Spinal cord (tissue), 10 donors: Measurements from ENCODE around the gene LZTFL1. TPM values are rescaled to one million over a fixed set of nuclear protein-coding genes. Genes with fewer than 3 reads are reported as not detected.

Experiments
- DNase-seq, 6 donors: peaks; one replicate each; pipeline versions ENCODE4 v3.0.0 to v3.0.0-alpha.2; 2013 to 2015; ENCODE audit warnings: low spot score in 6 of 6, low read depth in 4 of 6
- H3K27ac ChIP-seq: one replicate; pipeline ENCODE4 v1.5.1; 2013; ENCODE audit warnings: low read depth, low read length, control low read depth
- H3K27me3 ChIP-seq: one replicate; pipeline ENCODE4 v1.6.1; 2013; ENCODE audit warnings: low read length; ENCODE audit not compliant: control insufficient read depth, insufficient read depth
- H3K36me3 ChIP-seq: one replicate; pipeline ENCODE4 v1.6.1; 2013; ENCODE audit warnings: low read length; ENCODE audit not compliant: control insufficient read depth, insufficient read depth
- H3K4me1 ChIP-seq: one replicate; pipeline ENCODE4 v1.6.1; 2013; ENCODE audit warnings: low read length; ENCODE audit not compliant: control insufficient read depth, insufficient read depth
- H3K4me3 ChIP-seq: one replicate; pipeline ENCODE4 v1.5.1; 2013; ENCODE audit warnings: low read depth, low read length, control low read depth
- H3K9me3 ChIP-seq: one replicate; pipeline ENCODE4 v1.6.1; 2013; ENCODE audit warnings: low read length; ENCODE audit not compliant: control insufficient read depth, insufficient read depth
- WGBS: methylation state at CpG from one replicate; pipeline ENCODE4 v1.1.5; 2013; ENCODE audit warnings: missing lambda C conversion rate; ENCODE audit not compliant: insufficient coverage; 5-methylcytosine and 5-hydroxymethylcytosine counted together
- polyA plus RNA-seq, 2 donors: library from polyadenylated mRNA; unstranded; fragments of 120-200 nt; gene quantifications; one replicate each; pipeline ENCODE4 v1.2.1, GENCODE V29; 2013; ENCODE audit not compliant: insufficient read length in 2 of 2
- total RNA-seq, 2 donors: library from RNA; depleted of rRNA in 1 of 2; stranded (reverse); fragments of 120-200 nt in 1 of 2; fragments of >200 nt in 1 of 2; gene quantifications; one replicate each; pipeline versions ENCODE4 v1.2.3 to v1.2.4, GENCODE V29; 2013 to 2014
- donor health status: healthy.

Gene LZTFL1
- total and polyA plus RNA-seq, 4 donors: 25.9 to 46.5 (median 31.4) TPM

DNA sequence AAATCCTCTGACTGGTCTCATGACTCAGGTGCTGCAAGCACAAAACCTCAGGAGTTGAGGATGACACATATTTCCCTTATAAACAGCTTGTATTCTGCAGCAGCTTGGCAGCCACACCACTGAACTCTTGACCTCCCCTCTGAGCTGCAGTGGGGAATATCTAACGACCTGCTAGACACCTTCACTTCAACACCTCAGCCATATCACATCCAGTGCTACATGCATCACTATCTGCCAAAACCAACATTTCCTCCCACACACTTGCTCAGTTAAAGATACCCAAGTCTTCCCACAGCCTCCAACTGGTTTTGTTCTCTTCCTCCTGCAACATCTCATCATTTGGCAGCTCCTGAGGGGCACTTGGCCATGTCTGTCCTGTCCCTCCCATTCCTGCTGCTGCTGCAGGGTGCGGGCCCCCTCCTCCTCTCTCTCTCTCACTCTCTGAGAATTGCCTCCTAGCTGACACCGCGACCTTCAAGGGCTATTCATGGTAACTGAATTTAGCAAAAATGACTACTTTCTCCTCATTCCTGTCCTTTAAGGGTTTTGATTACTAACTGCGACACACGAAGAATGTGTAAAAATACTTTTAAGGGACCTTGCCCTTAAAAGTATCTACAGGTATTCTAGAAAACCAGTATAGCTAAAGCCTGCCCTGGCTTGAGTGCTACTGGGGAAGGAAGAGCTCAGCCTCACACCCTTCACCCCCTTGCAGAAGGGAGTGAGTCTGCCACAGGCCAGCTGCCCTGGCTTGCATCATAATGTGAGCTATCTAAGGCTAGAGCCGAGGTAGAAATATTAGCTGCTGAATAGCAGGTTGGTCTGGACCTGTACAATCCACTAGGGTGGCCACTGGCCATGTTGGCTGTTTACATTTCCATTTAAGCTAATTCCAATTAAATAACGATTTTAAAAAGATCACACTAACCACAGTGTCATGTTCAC, 39.4 kb upstream of the LZTFL1 start:
- Histone ChIP-seq H3K27ac (no peak overlapping the region), H3K9me3 (no peaks in the 10 kb centered on the region), H3K36me3 (no peaks in the 10 kb centered on the region), H3K27me3 (no peaks in the 10 kb centered on the region), H3K4me1 (no peaks in the 10 kb centered on the region), H3K4me3 (no peak overlapping the region)
- no peak for DNase-seq
- WGBS: 51% methylated on average over 3 of the region's 8 CpGs

- H3K9me3 ChIP-seq: no peaks in the 10 kb centered on the region
- no peaks in the 10 kb centered on the region for H3K36me3 ChIP-seq
- no peaks in the 10 kb centered on the region for H3K27me3 ChIP-seq
- WGBS: 93% methylated on average over 2 of the region's 3 CpGs
- DNase-seq: no peak
- H3K27ac ChIP-seq: no peak overlapping the region
- no peak overlapping the region for H3K4me3 ChIP-seq
- H3K4me1 ChIP-seq: no peaks in the 10 kb centered on the region
Observed at GRCh38 chr3:45880725-45881077, 38.8 kb upstream of the LZTFL1 start.

DNA sequence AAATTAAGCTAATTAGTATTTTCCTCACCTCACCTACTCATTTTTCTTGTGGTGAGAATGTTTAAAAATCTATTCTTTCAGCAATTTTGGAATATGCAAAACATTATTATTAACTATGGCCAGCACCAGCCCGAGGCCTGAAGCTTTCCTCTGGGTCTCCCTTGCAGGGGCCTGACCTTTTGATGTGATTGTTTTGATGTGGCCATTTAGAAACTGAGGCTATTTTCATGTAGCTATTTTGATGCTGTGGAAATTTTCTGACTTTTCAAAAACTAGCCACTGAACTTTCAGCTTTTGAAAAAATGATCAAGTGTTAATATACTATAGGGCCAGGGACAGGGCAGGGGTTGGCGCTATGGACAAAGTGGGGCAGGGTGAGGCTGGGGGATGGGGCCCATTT, 36.2 kb upstream of the LZTFL1 start:
- no peak for DNase-seq
- Histone ChIP-seq H3K27me3 (no peaks in the 10 kb centered on the region), H3K9me3 (no peaks in the 10 kb centered on the region), H3K4me1 (no peaks in the 10 kb centered on the region), H3K36me3 (no peaks in the 10 kb centered on the region), H3K27ac (no peak overlapping the region), H3K4me3 (no peak overlapping the region)
- WGBS: no CpG with 5 or more reads among the region's 2 CpGs

GRCh38 chr3:45874677-45875346, 32.9 kb upstream of the LZTFL1 start:
- no CpG with 5 or more reads among the region's 5 CpGs for WGBS
- DNase-seq: no peak
- no peaks in the 10 kb centered on the region for H3K9me3 ChIP-seq
- H3K4me1 ChIP-seq: no peaks in the 10 kb centered on the region
- no peaks in the 10 kb centered on the region for H3K27me3 ChIP-seq
- H3K36me3 ChIP-seq: no peaks in the 10 kb centered on the region
- no peak overlapping the region for H3K4me3 ChIP-seq
- no peak overlapping the region for H3K27ac ChIP-seq

DNA sequence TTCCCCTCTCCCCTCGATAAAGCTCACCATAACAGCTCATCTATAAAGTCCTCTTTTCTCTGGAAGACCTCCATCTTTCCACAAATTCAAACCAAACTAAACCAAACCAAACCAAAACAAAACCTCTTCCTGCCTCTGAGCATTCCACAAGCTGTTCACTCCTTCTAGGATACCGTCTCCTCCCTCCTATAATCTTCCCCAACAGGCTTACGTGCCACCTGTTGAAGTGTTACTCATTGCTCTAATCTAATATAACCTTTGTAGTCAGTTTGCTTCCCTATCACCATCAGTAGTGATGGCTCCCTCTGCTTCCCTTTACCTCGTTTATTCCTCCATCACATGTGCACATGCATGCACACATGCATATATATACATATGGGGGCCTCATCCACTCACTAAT, 31.7 kb upstream of the LZTFL1 start:
- H3K36me3 ChIP-seq: no peaks in the 10 kb centered on the region
- DNase-seq: no peak
- no peaks in the 10 kb centered on the region for H3K27me3 ChIP-seq
- no peak overlapping the region for H3K27ac ChIP-seq
- H3K9me3 ChIP-seq: no peaks in the 10 kb centered on the region
- WGBS: 92% methylated on average over 4 of the region's 4 CpGs
- H3K4me3 ChIP-seq: no peak overlapping the region
- no peaks in the 10 kb centered on the region for H3K4me1 ChIP-seq

DNA sequence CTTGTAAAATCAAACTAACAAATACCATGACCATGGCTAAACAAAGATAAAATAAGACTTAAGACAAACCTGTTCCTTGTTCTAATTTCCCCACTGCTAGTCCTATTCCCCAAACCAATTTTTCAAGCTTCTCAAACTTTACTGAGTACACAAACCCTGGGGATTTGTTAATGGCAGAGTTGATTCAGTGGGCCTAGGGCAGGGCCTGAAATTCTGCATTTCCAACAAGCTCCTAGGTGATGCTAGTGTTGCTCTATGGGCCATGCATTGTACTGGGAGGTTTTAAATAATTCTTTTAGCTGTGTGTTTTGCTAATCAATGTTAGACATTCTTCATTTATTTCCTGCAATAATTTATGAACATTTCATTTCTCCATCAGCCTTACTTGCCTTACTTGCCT, 31.1 kb upstream of the LZTFL1 start:
- H3K36me3 ChIP-seq: no peaks in the 10 kb centered on the region
- no peak overlapping the region for H3K27ac ChIP-seq
- no peaks in the 10 kb centered on the region for H3K27me3 ChIP-seq
- no peaks in the 10 kb centered on the region for H3K4me1 ChIP-seq
- no peaks in the 10 kb centered on the region for H3K9me3 ChIP-seq
- DNase-seq: no peak
- H3K4me3 ChIP-seq: no peak overlapping the region

DNA sequence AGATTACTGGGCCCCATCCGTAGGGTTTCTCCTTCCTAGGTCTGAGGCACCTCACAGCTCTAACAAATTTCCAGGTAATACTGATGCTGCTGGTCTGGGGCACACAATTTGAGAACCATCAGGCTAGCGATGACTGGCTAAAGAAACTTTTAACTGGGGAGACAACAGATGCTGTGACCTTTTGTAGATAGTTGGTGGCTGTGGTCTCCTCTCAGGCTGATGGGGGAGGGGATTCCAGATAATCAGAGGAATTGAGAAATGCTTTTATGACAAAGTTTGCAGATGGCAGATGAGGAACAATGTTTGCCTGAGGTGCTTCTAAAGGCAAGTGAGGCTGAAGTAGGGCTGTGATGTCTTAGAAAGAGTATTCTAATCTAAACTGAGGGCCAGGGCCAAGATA, 30.6 kb upstream of the LZTFL1 start:
- no peak for DNase-seq
- WGBS: 60% methylated on average over 2 of the region's 2 CpGs
- no peaks in the 10 kb centered on the region for H3K9me3 ChIP-seq
- H3K27me3 ChIP-seq: no peaks in the 10 kb centered on the region
- no peak overlapping the region for H3K27ac ChIP-seq
- H3K4me1 ChIP-seq: no peaks in the 10 kb centered on the region
- no peak overlapping the region for H3K4me3 ChIP-seq
- no peaks in the 10 kb centered on the region for H3K36me3 ChIP-seq

GRCh38 chr3:45871780-45872179, 29.9 kb upstream of the LZTFL1 start:
- Histone ChIP-seq H3K9me3 (no peaks in the 10 kb centered on the region), H3K27ac (no peak overlapping the region), H3K36me3 (no peaks in the 10 kb centered on the region), H3K4me3 (no peak overlapping the region), H3K27me3 (no peaks in the 10 kb centered on the region), H3K4me1 (no peaks in the 10 kb centered on the region)
- DNase-seq: no peak
- WGBS: 100% methylated on average over 2 of the region's 6 CpGs

DNA sequence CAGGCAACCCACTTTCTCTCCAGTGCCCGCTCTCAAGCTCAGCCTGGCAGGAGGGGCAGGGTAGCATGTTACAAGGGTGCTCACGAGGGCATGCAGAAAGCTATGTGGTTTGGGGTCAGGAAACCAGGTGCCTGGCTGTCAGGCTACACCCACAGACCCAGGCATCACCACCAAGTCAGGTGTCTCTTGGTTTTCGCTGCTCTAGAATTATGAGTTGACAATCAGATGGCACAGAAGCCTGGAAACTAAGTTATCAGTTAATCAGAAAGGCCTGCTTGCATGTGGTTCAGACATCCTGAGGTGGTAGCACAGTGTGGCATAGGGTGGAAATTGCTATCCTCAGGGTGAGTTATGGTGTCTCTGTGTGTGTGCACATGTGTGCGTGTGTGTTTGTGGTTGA, 28.2 kb upstream of the LZTFL1 start:
- H3K4me1 ChIP-seq: no peaks in the 10 kb centered on the region
- 86% methylated on average over 2 of the region's 4 CpGs for WGBS
- no peaks in the 10 kb centered on the region for H3K36me3 ChIP-seq
- no peak overlapping the region for H3K27ac ChIP-seq
- no peak overlapping the region for H3K4me3 ChIP-seq
- H3K27me3 ChIP-seq: no peaks in the 10 kb centered on the region
- no peak for DNase-seq
- no peaks in the 10 kb centered on the region for H3K9me3 ChIP-seq

- H3K27ac ChIP-seq: no peak overlapping the region
- H3K27me3 ChIP-seq: no peaks in the 10 kb centered on the region
- H3K9me3 ChIP-seq: no peaks in the 10 kb centered on the region
- no CpG with 5 or more reads among the region's 3 CpGs for WGBS
- DNase-seq: no peak
- no peak overlapping the region for H3K4me3 ChIP-seq
- H3K36me3 ChIP-seq: no peaks in the 10 kb centered on the region
- H3K4me1 ChIP-seq: no peaks in the 10 kb centered on the region
Observed at GRCh38 chr3:45869638-45870037, 27.7 kb upstream of the LZTFL1 start.
